Mesenteric fat pad (tissue), 1 donor: ENCODE measurements around the gene LNP1. TPM values are rescaled to one million over a fixed set of nuclear protein-coding genes. Genes with fewer than 3 reads are reported as not detected.
"Not testable (repeated sequence)": the region's sequence is repeated elsewhere in the genome, so short reads cannot be mapped to it uniquely, and the experiment has no call there.

Source experiments
- DNase-seq: peaks from one replicate; pipeline ENCODE4 v3.0.0-alpha.2; 2020; ENCODE audit warnings: low spot score
- total RNA-seq: library from RNA; stranded (reverse); fragmentation: NEBNext Ultra II Directional; extraction: Animal tissue kit (Norgen Biotek cat#: 25700); gene quantifications from one replicate; pipeline ENCODE4 v1.2.1, GENCODE V29; 2021
- donor health status: DM: yes; HTN: yes; CAD: no.

Gene LNP1
- total RNA-seq, 1 donor from 2014 or later: 1.3 TPM

DNA sequence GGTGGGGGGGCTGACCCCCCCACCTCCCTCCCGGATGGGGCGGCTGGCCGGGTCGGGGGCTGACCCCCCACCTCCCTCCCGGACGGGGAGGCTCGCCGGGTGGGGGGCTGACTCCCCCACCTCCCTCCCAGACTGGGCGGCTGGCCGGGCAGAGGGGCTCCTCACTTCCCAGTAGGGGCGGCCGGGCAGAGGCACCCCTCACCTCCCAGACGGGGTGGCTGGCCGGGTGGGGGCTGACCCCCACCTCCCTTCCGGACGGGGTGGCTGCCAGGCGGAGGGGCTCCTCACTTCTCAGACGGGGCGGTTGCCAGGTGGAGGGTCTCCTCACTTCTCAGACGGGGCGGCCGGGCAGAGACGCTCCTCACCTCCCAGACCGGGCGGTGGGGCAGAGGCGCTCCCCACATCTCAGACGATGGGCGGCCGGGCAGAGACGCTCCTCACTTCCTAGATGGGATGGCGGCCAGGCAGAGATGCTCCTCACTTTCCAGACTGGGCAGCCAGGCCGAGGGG, 76.6 kb downstream of the LNP1 start:
- not testable (repeated sequence) for DNase-seq

DNA sequence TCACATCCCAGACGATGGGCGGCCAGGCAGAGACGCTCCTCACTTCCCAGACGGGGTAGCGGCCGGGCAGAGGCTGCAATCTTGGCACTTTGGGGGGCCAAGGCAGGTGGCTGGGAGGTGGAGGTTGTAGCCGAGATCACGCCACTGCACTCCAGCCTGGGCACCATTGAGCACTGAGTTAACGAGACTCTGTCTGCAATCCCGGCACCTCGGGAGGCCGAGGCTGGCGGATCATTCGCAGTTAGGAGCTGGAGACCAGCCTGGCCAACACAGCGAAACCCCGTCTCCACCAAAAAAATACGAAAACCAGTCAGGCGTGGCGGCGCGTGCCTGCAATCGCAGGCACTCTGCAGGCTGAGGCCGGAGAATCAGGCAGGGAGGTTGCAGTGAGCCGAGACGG, 77.2 kb downstream of the LNP1 start:
- not testable (repeated sequence) for DNase-seq

DNA sequence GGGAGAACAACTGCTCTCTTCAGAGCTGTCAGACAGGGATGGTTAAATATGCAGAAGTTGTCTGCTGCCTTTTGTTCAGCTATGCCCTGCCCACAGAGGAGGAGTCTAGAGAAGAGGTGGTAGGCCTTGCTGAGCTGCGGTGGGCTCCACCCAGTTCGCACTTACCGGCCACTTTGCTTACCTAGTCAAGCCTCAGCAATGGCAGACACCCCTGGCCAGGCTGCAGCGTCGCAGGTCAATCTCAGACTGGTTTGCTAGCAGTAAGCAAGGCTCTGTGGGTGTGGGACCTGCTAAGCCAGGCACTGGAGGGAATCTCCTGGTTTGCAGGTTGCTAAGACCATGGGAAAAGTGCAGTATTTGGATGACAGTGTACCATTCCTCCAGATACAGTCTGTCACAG, 78.7 kb downstream of the LNP1 start:
- no peak for DNase-seq

DNA sequence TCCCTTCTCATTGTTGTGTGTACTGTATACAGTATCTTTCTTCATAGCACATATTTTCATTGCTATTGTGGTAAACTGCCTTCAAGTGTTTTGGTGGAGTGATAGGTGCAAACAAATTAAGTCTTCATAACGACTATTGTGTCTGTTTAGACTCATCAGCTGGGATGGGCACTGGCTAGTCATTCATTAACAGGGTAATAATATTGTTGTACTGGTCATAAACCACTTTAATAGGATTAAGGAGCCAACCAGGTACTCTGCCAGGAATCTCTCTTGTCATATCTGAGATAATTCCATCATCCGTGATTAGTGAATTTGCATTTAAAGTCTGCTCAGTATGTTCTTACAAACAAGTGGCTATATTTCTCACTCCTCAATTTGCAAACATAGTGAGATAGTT, 80.8 kb downstream of the LNP1 start:
- no peak for DNase-seq

DNA sequence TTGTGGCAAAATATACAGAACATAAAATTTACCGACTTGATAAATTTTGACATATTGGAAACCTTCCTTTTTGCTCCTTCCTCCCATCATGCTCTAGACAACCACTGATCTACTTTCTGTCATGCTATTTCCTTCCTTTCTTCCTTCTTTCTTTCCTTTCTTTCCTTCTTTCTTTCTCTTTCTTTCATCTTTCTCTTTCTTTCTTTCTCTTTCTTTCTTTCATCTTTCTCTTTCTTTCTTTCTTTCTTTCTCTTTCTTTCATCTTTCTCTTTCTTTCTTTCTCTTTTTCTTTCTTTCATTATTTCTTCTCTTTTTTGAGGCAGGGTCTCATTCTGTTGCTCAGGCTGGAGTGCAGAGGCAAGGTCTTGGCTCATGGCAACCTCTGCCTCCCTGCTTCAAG, 82.2 kb downstream of the LNP1 start:
- no peak for DNase-seq

DNA sequence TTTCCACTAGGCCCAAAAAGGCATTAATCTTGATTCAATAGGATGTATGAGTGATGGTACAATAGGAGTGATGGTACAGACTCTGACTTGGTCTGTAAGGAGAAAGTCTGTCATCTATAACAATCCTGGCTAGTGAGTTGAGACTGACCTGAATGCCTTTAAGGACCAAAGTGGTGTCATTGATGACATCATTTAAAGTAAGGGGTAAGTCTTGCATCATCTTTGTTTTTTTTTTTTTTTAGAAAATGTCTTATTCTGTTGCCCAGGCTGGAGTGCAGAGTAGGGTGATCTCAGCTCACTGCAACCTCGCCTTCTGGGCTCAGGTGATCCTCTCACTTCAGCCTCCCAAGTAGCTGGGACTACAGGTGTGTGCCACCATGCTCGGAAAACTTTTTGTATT, 85.5 kb downstream of the LNP1 start:
- DNase-seq: no peak

DNA sequence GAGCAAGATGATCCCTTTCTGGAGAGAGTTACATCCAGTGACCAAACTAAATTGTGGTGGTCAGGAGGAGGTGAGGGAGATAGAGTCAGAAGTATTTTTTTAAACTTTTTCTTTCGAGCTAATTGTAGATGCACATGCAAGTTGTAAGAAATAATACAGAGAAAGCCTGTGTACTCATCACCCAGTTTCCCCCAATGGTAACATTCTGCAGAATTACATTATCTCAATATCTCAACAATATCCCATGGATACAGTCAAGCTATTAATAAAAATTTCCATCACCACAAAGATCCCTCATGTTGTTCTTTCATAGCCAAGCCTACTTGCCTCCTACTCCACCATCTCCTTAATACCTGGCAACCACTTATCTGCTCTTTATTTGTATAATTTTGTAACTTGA, 87.8 kb downstream of the LNP1 start:
- DNase-seq: no peak

DNA sequence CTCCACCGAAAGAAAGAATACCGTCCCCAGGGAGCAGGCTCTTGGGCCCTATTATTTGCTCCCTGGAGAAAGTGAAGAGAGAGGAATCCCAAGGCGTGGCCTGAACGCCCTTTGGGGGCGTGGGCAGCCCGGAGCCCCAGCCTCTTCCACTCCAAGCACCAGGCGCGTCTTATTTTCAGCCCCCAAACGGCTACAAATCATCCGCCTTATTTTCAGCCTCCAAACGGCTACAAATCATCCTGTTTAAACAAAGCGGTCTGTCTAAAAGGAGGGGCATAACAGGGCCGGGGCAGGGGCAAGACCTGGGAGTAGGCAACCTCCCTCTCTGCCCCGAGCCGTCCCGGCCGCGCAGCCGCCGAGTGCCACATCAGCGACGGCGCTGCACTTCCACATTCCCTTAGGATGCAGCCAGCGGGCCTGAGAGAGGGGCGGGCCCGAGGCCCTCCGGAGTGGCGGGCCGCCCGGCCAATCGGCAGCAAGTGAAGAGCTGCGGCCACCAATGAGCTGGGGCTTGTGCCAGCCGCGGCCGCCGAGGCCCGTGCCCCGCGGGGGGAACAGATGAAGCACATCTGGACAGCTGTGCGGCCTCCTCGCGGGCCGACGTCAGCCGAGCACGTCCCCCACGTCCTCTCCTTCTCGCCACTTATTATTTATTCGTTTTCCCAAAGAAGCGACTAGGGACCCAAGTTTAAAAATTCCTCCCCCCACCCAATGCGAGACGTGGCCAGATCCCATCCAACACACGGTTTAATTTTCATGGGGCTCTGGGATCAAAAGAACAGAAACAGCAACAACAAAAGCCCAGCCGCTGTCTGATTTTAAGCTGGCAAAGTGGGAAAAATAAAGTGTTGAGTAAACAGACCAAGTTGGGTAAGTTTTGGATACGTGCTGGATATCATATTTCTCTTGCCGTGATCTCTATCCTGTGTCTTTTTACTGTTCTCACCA, 91.0 kb downstream of the LNP1 start, which contains the start of gene TMEM45A:
Gene TMEM45A, plus strand, starts transcription at position 561 of the 948 bp plus-strand sequence. CDS start 62,593 bp downstream, outside the sequence.
- peak; percentile 98 for DNase-seq

DNA sequence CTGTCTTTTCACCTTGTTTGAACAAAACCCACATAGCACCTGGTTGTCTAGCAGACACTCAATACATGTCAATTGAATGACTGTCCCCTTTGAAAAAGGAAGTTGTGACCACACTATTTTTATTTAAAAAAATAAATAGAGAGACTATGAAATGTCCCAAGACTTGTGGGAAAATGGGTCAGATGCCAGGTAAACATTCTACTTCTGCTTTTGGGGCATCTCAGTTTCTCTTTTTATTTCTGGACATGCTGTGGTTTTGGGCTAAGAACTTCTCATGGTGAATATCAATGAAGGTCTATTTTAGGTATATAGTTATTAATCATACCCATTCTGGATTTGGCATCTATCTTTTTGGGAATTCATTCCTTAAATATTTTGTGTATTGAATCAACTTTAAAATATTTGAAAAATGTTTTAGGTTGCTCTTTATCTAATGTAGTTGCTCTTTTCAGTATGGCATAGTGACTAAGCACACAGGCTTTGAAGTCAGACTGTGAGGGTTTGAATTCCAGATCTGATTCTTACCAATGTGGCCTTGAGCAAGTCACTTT, 95.4 kb downstream of the LNP1 start:
- no peak for DNase-seq

DNA sequence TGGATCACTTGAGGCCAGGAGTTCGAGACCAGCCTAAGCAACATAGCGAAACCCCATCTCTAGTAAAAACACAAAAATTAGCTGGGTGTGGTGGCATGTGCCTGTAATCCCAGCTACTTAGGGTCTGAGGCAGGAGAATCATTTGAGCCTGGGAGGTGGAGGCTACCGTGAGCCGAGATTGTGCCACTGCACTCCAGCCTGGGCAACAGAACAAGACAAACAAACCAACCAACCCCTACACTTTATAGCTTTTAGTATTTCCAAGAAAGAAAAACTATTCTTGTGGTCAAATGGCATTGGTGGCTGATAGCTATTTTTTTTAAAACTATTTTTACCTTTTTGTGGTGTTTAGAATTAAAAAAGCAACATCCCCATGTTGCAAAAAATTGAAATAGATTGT, 98.3 kb downstream of the LNP1 start:
- no peak for DNase-seq

DNA sequence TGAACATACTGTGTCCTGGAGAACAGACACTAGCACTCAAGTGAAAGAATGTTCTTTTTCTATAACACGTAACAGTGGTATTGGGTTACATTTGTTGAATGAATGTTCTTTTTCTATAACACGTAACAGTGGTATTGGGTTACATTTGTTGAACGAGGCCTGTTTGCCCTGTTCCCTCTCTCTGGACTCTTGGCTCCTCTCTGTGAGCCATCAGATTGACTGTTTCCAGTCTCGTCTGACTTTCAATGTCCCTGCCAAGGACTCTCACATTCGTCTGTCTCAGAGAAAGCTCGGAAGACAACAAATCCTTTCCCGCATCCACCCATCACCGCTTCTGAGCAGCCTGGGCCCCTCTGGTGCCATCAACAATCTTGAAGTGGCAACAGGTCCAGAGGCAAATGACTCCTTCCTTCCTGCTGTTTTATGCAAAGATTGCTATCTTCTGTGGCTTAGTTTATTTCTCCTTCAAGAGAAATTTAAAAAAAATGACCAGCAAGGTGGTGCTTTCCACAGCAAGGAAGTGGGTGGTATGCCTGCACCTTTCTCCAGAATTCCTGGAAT, 99.1 kb downstream of the LNP1 start:
- no peak for DNase-seq

DNA sequence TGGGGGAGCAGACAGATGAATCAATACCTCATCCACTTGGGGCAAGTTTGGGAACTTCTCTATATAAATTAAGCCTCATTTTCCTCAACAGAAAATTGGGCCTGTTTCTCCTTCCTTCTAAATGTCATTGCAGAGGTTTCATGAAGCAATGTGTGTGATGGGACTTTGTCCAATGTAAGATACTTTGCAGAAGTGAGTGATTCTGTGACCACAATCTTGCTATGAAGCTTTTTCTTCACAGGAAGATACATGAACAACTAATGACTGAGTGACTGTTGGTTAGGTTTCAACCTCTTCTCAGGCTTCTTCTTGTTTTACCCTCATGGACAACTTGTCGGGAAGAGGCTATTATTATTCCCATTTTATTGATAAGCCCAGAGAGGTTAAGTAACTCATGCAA, 102.1 kb downstream of the LNP1 start:
- no peak for DNase-seq

Other genes starting within 250 kb of the LNP1 start
- gene TBC1D23, start 140.5 kb upstream of the LNP1 start, total RNA-seq: 42.0 TPM
- 56.7 TPM for gene NIT2, start 66.8 kb upstream of the LNP1 start, total RNA-seq
- 47.8 TPM for gene TOMM70, start 450 bp upstream of the LNP1 start, total RNA-seq
- 32.0 TPM for gene TMEM45A, start 91.1 kb downstream of the LNP1 start, total RNA-seq
- gene ADGRG7, start 208.1 kb downstream of the LNP1 start, total RNA-seq: not detected